GM12874 (cell line): Measurements from ENCODE around the gene PCBD2.

Experiments used
- CTCF ChIP-seq: IDR thresholded peaks from 2 replicates; pipeline ENCODE4 v1.5.1; 2011; ENCODE audit warnings: low read depth, mild to moderate bottlenecking, control low read depth, low read length, moderate library complexity; ENCODE audit not compliant: insufficient read depth

The PCBD2 gene

GRCh38 chr5:134993161-134993560 lies 88.2 kb downstream of the PCBD2 start:
- TF ChIP-seq CTCF, result no peak

GRCh38 chr5:134994560-134995156 lies 89.7 kb downstream of the PCBD2 start:
- no peak for TF ChIP-seq CTCF

GRCh38 chr5:134995850-134996402 lies 91.0 kb downstream of the PCBD2 start:
- TF ChIP-seq CTCF, result no peak

- no peak for TF ChIP-seq CTCF
These were observed 92.1 kb downstream of the PCBD2 start for GRCh38 chr5:134997015-134997414.

GRCh38 chr5:135004376-135004775 lies 99.4 kb downstream of the PCBD2 start:
- TF ChIP-seq CTCF, result no peak

- no peak for TF ChIP-seq CTCF
These were observed 100.1 kb downstream of the PCBD2 start for GRCh38 chr5:135005076-135005475.

- TF ChIP-seq CTCF, result no peak
These were observed 102.4 kb downstream of the PCBD2 start for GRCh38 chr5:135007305-135007704.
